Liver (tissue), 3 donors: ENCODE results near the gene KCTD16.

Experiments used
- CTCF ChIP-seq: fragments of 150-350 bp; IDR thresholded peaks from 2 replicates; pipeline ENCODE4 v1.5.1; 2017; ENCODE audit warnings: improper control_type of control experiment, low read depth, low read length; ENCODE audit not compliant: missing input control
- JUND ChIP-seq, 2 donors: IDR thresholded peaks; 2 replicates each; pipeline ENCODE4 v1.6.1; 2016; ENCODE audit warnings: antibody characterized with exemption in 2 of 2
- YY1 ChIP-seq: IDR thresholded peaks from 2 replicates; pipeline ENCODE4 v1.6.1; 2016; ENCODE audit warnings: antibody characterized with exemption, mild to moderate bottlenecking
- donor health status: healthy.
- donor health status: healthy.

- TF ChIP-seq JUND (IDR thresholded peaks at IDR 0.05): no peak
- no peak for TF ChIP-seq YY1
- TF ChIP-seq CTCF: no peak
Measured at GRCh38 chr5:144352330-144352729, 181.7 kb downstream of the KCTD16 start.
